Ishikawa (cell line): Measurements from ENCODE around the gene MYO15A.

ENCODE experiments used
- CREB1 ChIP-seq: IDR thresholded peaks from 2 replicates; pipeline ENCODE4 v1.6.1; 2012; ENCODE audit warnings: low read depth
- EP300 ChIP-seq: IDR thresholded peaks from 2 replicates; pipeline ENCODE4 v1.6.1; 2012; ENCODE audit warnings: borderline replicate concordance
- RAD21 ChIP-seq: IDR thresholded peaks from 2 replicates; pipeline ENCODE4 v1.6.1; 2012; ENCODE audit warnings: low read depth
- YY1 ChIP-seq: IDR thresholded peaks from 2 replicates; pipeline ENCODE4 v1.6.1; 2012; ENCODE audit warnings: low read depth

DNA sequence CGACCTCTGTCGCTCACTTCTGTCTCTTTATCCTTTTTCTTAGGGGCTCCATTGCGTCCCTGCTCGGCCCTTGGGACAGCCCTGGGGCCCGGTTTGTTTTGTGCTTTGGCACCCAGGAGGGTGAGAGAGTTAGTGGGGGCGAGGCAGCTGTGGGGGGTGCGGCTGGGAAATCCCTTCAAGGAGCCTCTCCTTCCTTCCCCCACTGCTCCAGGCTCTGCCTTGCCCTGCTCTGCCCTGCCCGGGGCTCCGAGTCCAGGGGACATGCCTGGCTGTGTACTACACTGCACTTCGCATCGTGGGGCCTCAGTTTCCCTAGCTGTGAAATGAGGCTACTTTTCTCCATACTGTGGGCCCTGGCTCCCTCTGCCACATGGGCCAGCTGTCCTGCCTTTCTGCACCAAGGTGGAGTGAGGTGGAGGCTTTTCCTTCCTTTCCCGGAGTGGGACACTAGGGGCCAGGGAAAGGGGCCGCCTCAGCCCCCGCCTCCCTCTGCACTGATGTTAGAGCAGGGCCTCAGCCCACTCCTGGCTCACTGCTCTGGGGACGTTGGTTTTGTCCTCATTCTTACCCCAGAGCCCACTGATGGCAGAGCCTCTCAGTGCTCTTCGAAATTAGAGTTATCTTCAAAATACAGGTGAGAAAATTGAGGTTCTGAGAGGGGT is 117.9 kb downstream of the MYO15A start:
- TF ChIP-seq CREB1 (no peak), EP300 (no peak), YY1 (no peak), RAD21 (no peak)
